Measurements from ENCODE around the gene DNAH6.
"Not testable (repeated sequence)": the region's sequence is repeated elsewhere in the genome, so short reads cannot be mapped to it uniquely, and the experiment has no call there.

The DNAH6 gene

GRCh38 chr2:84546551-84546950, 30.3 kb downstream of the DNAH6 start:
- H3K4me1 ChIP-seq (ENCODE audit: insufficient read depth, low read length, severe bottlenecking) = no peaks in the 10 kb centered on the region
- no peak for TF ChIP-seq CTCF (IDR thresholded peaks at IDR 0.05; ENCODE audit: low read length)
- TF ChIP-seq EZH2 (IDR thresholded peaks at IDR 0.05; ENCODE audit: borderline replicate concordance, low read length) = no peak

GRCh38 chr2:84548303-84548702, 32.0 kb downstream of the DNAH6 start:
- Histone ChIP-seq H3K9ac (ENCODE audit: low read length) (no peak overlapping the region), H3K79me2 (ENCODE audit: insufficient read depth, low read length) (no peaks in the 10 kb centered on the region), H3K27ac (ENCODE audit: low read depth, low read length, poor library complexity, severe bottlenecking) (no peak overlapping the region), H3K4me2 (ENCODE audit: low read length) (no peak overlapping the region), H2AFZ (ENCODE audit: low read length) (no peak overlapping the region), H3K36me3 (ENCODE audit: insufficient read depth, low read length) (no peaks in the 10 kb centered on the region), H3K4me3 (ENCODE audit: low read depth, low read length, poor library complexity, severe bottlenecking) (no peak overlapping the region), H3K27me3 (ENCODE audit: insufficient read depth, low read length) (no peaks in the 10 kb centered on the region), H3F3A (ENCODE audit: insufficient read depth, low read length) (no peaks in the 10 kb centered on the region), H3K9me2 (ENCODE audit: low read depth, low read length) (no peaks in the 10 kb centered on the region), H3K4me1 (ENCODE audit: insufficient read depth, low read length, severe bottlenecking) (no peaks in the 10 kb centered on the region), H4K20me1 (ENCODE audit: insufficient read depth, low read length) (no peaks in the 10 kb centered on the region), H3K9me3 (ENCODE audit: low read length) (no peaks in the 10 kb centered on the region)
- no peak for TF ChIP-seq CTCF (IDR thresholded peaks at IDR 0.05; ENCODE audit: low read length)
- no peak for TF ChIP-seq EZH2 (IDR thresholded peaks at IDR 0.05; ENCODE audit: borderline replicate concordance, low read length)

More at GRCh38 chr2:84546551-84546950, 30.3 kb downstream of the DNAH6 start:
- Histone ChIP-seq H4K20me1 (ENCODE audit: insufficient read depth, low read length) (no peaks in the 10 kb centered on the region), H3K27ac (ENCODE audit: low read depth, low read length, poor library complexity, severe bottlenecking) (no peak overlapping the region), H3K4me3 (ENCODE audit: low read depth, low read length, poor library complexity, severe bottlenecking) (no peak overlapping the region), H3K9me3 (ENCODE audit: low read length) (no peaks in the 10 kb centered on the region), H3K27me3 (ENCODE audit: insufficient read depth, low read length) (no peaks in the 10 kb centered on the region), H2AFZ (ENCODE audit: low read length) (no peak overlapping the region), H3K79me2 (ENCODE audit: insufficient read depth, low read length) (no peaks in the 10 kb centered on the region), H3K4me2 (ENCODE audit: low read length) (no peak overlapping the region), H3K36me3 (ENCODE audit: insufficient read depth, low read length) (no peaks in the 10 kb centered on the region), H3F3A (ENCODE audit: insufficient read depth, low read length) (no peaks in the 10 kb centered on the region), H3K9me2 (ENCODE audit: low read depth, low read length) (no peaks in the 10 kb centered on the region), H3K9ac (ENCODE audit: low read length) (no peak overlapping the region)

- H3K79me2 ChIP-seq (ENCODE audit: insufficient read depth, low read length) = no peaks in the 10 kb centered on the region
- no peaks in the 10 kb centered on the region for H3K9me2 ChIP-seq (ENCODE audit: low read depth, low read length)
- no peaks in the 10 kb centered on the region for H3K4me1 ChIP-seq (ENCODE audit: insufficient read depth, low read length, severe bottlenecking)
- TF ChIP-seq CTCF (IDR thresholded peaks at IDR 0.05; ENCODE audit: low read length) (no peak), EZH2 (IDR thresholded peaks at IDR 0.05; ENCODE audit: borderline replicate concordance, low read length) (no peak)
- no peak overlapping the region for H3K4me3 ChIP-seq (ENCODE audit: low read depth, low read length, poor library complexity, severe bottlenecking)
- H3K9ac ChIP-seq (ENCODE audit: low read length) = no peak overlapping the region
- no peaks in the 10 kb centered on the region for H3K27me3 ChIP-seq (ENCODE audit: insufficient read depth, low read length)
- no peaks in the 10 kb centered on the region for H3F3A ChIP-seq (ENCODE audit: insufficient read depth, low read length)
- H3K27ac ChIP-seq (ENCODE audit: low read depth, low read length, poor library complexity, severe bottlenecking) = no peak overlapping the region
- no peaks in the 10 kb centered on the region for H3K36me3 ChIP-seq (ENCODE audit: insufficient read depth, low read length)
- H4K20me1 ChIP-seq (ENCODE audit: insufficient read depth, low read length) = no peaks in the 10 kb centered on the region
- H3K4me2 ChIP-seq (ENCODE audit: low read length) = no peak overlapping the region
- H2AFZ ChIP-seq (ENCODE audit: low read length) = no peak overlapping the region
- no peaks in the 10 kb centered on the region for H3K9me3 ChIP-seq (ENCODE audit: low read length)
Measured at GRCh38 chr2:84550916-84551315, 34.6 kb downstream of the DNAH6 start.

GRCh38 chr2:84551526-84551925, 35.2 kb downstream of the DNAH6 start:
- not testable (repeated sequence) for H3K4me1 ChIP-seq (ENCODE audit: insufficient read depth, low read length, severe bottlenecking); H3K27ac ChIP-seq (ENCODE audit: low read depth, low read length, poor library complexity, severe bottlenecking); H3K9ac ChIP-seq (ENCODE audit: low read length); H3K27me3 ChIP-seq (ENCODE audit: insufficient read depth, low read length); H3K79me2 ChIP-seq (ENCODE audit: insufficient read depth, low read length); H3K9me3 ChIP-seq (ENCODE audit: low read length); H2AFZ ChIP-seq (ENCODE audit: low read length); H4K20me1 ChIP-seq (ENCODE audit: insufficient read depth, low read length); H3K4me2 ChIP-seq (ENCODE audit: low read length); H3K4me3 ChIP-seq (ENCODE audit: low read depth, low read length, poor library complexity, severe bottlenecking); H3F3A ChIP-seq (ENCODE audit: insufficient read depth, low read length); H3K36me3 ChIP-seq (ENCODE audit: insufficient read depth, low read length); H3K9me2 ChIP-seq (ENCODE audit: low read depth, low read length)
